ENCODE data around the gene SERPING1.
A peak's percentile ranks its signal among the peaks of the same experiment; 100 is the strongest.

Gene SERPING1

DNA sequence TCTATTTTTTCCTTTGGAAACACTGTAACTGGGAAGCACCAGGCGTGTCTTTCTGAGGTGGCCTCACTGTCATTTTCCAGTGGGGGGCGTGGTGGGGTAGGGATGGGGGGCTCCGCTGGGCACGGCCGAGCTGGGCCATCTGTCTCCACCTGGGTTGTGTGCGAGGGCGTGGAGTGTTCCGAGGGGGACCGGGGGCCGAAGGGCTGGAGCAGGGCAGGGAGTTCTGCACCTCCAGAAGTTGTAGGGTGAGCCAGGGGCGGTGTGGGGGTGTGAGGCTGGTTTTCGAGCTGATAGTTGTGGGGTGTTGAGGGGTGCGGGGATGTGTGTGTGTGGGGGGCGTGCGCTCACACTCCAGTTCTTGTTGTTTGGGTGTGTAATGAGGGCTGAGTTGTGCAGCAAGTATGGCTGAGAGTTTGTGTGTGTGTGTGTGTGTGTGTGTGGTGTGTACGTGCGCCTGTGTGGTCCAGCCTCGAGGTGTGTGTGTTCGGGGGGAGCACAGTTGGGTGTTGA lies 41.4 kb downstream of the SERPING1 start:
- no peak for TF ChIP-seq TARDBP (IDR thresholded peaks at IDR 0.05)
- TF ChIP-seq SUZ12 (IDR thresholded peaks at IDR 0.05): no peak
- no peak for TF ChIP-seq NFRKB (IDR thresholded peaks at IDR 0.05)
- TF ChIP-seq SP1 (IDR thresholded peaks at IDR 0.05): no peak
- TF ChIP-seq, protein P1, sequence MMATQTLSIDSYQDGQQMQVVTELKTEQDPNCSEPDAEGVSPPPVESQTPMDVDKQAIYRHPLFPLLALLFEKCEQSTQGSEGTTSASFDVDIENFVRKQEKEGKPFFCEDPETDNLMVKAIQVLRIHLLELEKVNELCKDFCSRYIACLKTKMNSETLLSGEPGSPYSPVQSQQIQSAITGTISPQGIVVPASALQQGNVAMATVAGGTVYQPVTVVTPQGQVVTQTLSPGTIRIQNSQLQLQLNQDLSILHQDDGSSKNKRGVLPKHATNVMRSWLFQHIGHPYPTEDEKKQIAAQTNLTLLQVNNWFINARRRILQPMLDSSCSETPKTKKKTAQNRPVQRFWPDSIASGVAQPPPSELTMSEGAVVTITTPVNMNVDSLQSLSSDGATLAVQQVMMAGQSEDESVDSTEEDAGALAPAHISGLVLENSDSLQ (IDR thresholded peaks at IDR 0.05): no peak
- TF ChIP-seq ELF4 (IDR thresholded peaks at IDR 0.05): no peak
- no peak for TF ChIP-seq FOXA1 (IDR thresholded peaks at IDR 0.05)
- TF ChIP-seq BHLHE40 (IDR thresholded peaks at IDR 0.05; ENCODE audit: borderline replicate concordance): no peak
- no peak for TF ChIP-seq ZNF384 (IDR thresholded peaks at IDR 0.05)
- ChIA-PET CTCF (interaction anchor here (3.9 kb wide), 1 partner anchor 70 kb away, joined by 59 read pairs; the partner anchor contains the start of gene UBE2L6), POLR2A (interaction anchor here (3.1 kb wide), 1 partner anchor 71 kb away, joined by 22 read pairs; the partner anchor contains the start of gene UBE2L6)
- no peak for DNase-seq (ENCODE audit: extremely low spot score)

DNA sequence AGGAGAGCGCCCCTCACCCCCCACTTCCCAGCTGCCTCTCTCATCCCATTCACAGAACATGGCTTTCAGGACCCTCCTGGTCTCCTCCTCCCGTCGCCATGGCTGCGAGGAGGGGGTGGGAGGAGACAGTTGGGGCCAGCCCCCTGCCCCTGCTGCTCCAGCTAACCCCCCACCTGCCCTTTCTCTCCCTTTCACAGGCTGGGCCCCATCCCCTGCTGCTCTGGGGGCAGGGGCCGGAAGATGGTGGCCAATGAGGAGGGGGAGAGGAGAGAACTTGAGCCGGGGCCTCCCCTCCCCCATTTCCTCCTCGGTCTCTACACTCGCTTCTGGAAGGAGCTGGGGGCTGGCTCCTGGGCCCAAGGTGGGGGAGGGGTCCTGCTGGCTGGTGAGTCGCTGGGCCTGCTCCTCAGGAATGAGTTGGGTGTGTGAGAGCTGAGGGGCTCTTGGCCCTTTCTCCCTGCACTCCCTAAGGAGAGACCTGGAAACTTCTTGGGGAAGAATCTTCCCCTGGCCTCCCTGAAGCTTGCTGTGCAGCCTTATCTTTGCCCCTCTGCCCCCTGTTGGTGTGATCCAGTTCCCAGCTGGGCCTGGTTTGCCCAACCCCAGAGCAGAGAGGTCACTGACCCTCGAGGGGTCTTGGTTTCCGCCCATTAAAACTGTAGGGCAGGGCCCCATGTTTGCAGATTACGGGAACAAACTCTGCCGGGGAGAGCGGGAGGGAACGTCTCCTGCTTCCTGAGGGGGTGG lies 42.0 kb downstream of the SERPING1 start:
- POLR2A ChIA-PET: interaction anchor here (0.6 to 3.1 kb wide), 6 partner anchors 18 to 109 kb away, joined by 3 to 22 read pairs (median 3); partner anchors contain the start of genes CLP1, SELENOH and UBE2L6
- DNase-seq (ENCODE audit: extremely low spot score): no peak

DNA sequence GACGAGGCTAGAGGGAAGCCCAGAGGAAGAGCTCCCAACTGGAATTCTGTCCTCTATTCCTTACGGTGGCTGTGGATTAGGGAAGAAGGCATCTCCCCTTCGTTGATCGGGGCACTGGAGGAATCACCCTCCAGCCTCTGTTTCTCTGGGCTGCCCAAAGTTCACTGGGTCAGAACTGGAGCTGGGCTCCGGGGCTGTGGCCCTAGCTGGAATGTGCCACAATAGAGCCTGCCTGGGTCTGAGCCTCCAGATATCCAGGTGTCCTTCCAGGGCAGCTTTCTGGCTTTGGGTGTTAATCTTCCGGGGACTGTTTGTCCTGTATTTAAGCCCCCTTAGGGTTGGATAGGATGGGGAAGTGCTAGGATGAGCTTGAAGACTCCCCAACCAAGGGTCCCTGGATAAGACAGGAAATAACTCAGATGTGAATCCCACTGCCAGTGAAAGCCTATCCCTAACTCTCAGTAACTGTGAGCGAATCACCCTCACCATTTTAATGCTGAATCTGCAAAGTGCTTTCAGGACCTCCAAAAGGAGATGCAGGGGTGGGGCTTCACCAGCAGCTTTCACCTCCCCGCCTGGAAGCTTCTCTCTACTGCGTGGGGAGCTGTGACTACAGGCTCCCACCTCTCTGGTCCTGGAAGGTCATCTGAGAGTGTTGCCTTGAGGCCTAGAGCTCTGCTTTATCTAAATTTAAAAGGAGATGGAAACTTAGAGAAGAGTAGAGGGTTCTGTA lies 42.7 kb downstream of the SERPING1 start:
- DNase-seq (ENCODE audit: extremely low spot score): no peak
- CTCF ChIA-PET: interaction anchor here (0.6 to 3.9 kb wide), 19 partner anchors 9 to 295 kb away, joined by 3 to 59 read pairs (median 4); partner anchors contain the start of genes SLC43A1, UBE2L6 and YPEL4
- TF ChIP-seq ARNT (IDR thresholded peaks at IDR 0.05) (no peak), TARDBP (IDR thresholded peaks at IDR 0.05) (no peak), SUZ12 (IDR thresholded peaks at IDR 0.05) (no peak)
- POLR2A ChIA-PET: interaction anchor here (0.7 to 3.1 kb wide), 5 partner anchors 17 to 109 kb away, joined by 3 to 22 read pairs (median 3); partner anchors contain the start of genes CLP1 and UBE2L6

More for the DNA sequence above, 42.0 kb downstream of the SERPING1 start:
- CTCF ChIA-PET: interaction anchor here (0.6 to 3.9 kb wide), 7 partner anchors 10 to 148 kb away, joined by 3 to 59 read pairs (median 4); partner anchors contain the start of genes SLC43A1 and UBE2L6
- no peak for TF ChIP-seq FOXK2 (IDR thresholded peaks at IDR 0.05)
- no peak for TF ChIP-seq LEF1 (IDR thresholded peaks at IDR 0.05; ENCODE audit: borderline replicate concordance)
- TF ChIP-seq ARNT (IDR thresholded peaks at IDR 0.05): no peak

DNA sequence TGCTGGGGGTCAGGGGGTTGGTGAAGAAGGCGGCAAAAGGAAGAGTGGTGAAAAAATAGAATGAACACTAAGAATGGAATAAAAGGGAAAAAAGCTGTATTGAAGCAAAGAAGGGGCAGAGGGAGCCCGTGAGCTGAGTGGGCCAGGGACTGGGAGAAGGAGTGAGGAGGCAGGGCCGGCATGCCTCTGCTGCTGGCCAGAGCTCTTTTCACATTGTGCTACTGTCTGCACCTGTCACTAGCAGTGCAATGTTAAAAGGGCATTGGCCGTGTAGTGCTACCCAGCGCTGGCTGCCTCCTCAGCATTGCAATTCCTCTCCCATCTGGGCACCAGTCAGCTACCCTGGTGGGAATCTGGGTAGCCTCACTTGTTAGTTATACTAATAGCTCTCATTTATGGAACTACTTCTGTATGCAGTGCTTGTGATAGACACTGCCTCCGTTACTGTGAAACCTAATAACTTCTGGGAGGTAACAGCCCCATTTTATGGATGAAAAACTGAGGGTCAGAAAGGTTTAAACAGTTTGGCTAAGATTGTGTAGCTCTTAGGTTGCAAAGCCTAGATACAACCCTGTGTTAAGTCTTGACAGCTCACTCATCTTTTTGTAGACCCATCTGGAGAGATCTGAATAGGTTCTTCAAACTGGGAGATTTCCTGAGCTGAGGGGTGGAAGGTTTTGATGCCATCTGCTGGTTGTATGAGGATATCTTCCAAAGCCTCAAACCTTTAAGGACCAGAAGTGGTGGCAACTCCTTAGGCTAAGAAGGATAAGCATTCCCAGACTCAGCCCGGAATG lies 43.7 kb downstream of the SERPING1 start:
- peak; percentile 49 for DNase-seq (ENCODE audit: extremely low spot score)

DNA sequence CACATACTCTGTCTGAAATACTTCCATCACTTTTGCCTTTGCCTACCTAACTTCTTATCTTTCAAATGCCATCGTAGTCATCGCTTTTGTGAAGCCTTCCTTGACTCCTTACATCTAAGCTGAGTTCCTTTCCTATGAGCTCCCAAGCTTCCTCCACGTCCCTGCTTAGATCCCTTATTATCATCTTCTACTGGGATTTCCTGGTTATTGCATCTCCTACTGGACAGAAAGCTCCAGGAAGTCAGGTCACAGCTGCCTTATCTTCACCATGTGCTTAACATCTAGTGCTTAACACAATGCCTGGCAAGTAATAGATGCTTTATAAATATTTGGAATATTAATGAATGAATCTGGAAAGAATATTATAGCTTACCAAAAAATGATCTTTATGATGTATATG lies 46.3 kb downstream of the SERPING1 start:
- no peak for DNase-seq (ENCODE audit: extremely low spot score)
- no peak for TF ChIP-seq HDGF (IDR thresholded peaks at IDR 0.05; ENCODE audit: borderline replicate concordance)
- no peak for TF ChIP-seq FOXM1 (IDR thresholded peaks at IDR 0.05; ENCODE audit: borderline replicate concordance)
- TF ChIP-seq LEF1 (IDR thresholded peaks at IDR 0.05; ENCODE audit: borderline replicate concordance): no peak
- TF ChIP-seq ELF4 (IDR thresholded peaks at IDR 0.05): no peak
- TF ChIP-seq SUZ12 (IDR thresholded peaks at IDR 0.05): no peak
- TF ChIP-seq FOXK2 (IDR thresholded peaks at IDR 0.05): no peak
- TF ChIP-seq CTBP1 (IDR thresholded peaks at IDR 0.05; ENCODE audit: borderline replicate concordance): no peak
- TF ChIP-seq TARDBP (IDR thresholded peaks at IDR 0.05): no peak
- no peak for TF ChIP-seq ZNF384 (IDR thresholded peaks at IDR 0.05)
- TF ChIP-seq SP1 (IDR thresholded peaks at IDR 0.05): no peak
- TF ChIP-seq L3MBTL2 (conservative IDR thresholded peaks at IDR 0.05): no peak
- TF ChIP-seq FOXA1 (IDR thresholded peaks at IDR 0.05): no peak
- TF ChIP-seq NFRKB (IDR thresholded peaks at IDR 0.05): no peak
- TF ChIP-seq, protein P1 (IDR thresholded peaks at IDR 0.05): no peak
- no peak for TF ChIP-seq BHLHE40 (IDR thresholded peaks at IDR 0.05; ENCODE audit: borderline replicate concordance)
- TF ChIP-seq ARNT (IDR thresholded peaks at IDR 0.05): no peak
- ChIA-PET CTCF (interaction anchor here (0.7 to 3.0 kb wide), 11 partner anchors 8 to 298 kb away, joined by 3 to 36 read pairs (median 5); partner anchors contain the start of gene UBE2L6), POLR2A (interaction anchor here (1.0 to 1.4 kb wide), 3 partner anchors 74 to 298 kb away, joined by 3 to 8 read pairs (median 3); partner anchors contain the start of gene UBE2L6)

More for the DNA sequence above, 43.7 kb downstream of the SERPING1 start:
- ChIA-PET CTCF (interaction anchor here (0.6 to 3.9 kb wide), 25 partner anchors 8 to 596 kb away, joined by 3 to 59 read pairs (median 4); partner anchors contain the start of genes SLC43A1, UBE2L6 and YPEL4), POLR2A (interaction anchor here (1.0 to 3.1 kb wide), 3 partner anchors 16 to 148 kb away, joined by 3 to 22 read pairs (median 4); partner anchors contain the start of genes CLP1 and UBE2L6)
- no peak for TF ChIP-seq BHLHE40 (IDR thresholded peaks at IDR 0.05; ENCODE audit: borderline replicate concordance)
- no peak for TF ChIP-seq ELF4 (IDR thresholded peaks at IDR 0.05)

Data from HEK293T (cell line).